Smooth muscle cell (in vitro differentiated cells): ENCODE results near the gene EPHB2. TPM values are rescaled to one million over a fixed set of nuclear protein-coding genes. Genes with fewer than 3 reads are reported as not detected.

Experiments used
- DNase-seq: peaks from one replicate; lab custom pipeline; 2025; ENCODE audit not compliant: unreplicated experiment; lab: John Stamatoyannopoulos, UW
- H2AFZ ChIP-seq: fragments of 200-600 bp; sonication (generic); 2 replicates; pipeline ENCODE4 v1.6.0; 2016; ENCODE audit warnings: antibody characterized with exemption, low read depth, mild to moderate bottlenecking
- H3F3A ChIP-seq: fragments of 200-600 bp; sonication (generic); 2 replicates; pipeline ENCODE4 v1.6.0; 2017; ENCODE audit warnings: antibody characterized with exemption, low read depth
- H3K27ac ChIP-seq: fragments of 200-600 bp; sonication (generic); 2 replicates; pipeline ENCODE4 v1.5.1; 2016; ENCODE audit warnings: low read depth, mild to moderate bottlenecking
- H3K27me3 ChIP-seq: fragments of 200-600 bp; sonication (generic); 2 replicates; pipeline ENCODE4 v1.6.1; 2016; ENCODE audit warnings: low read depth, mild to moderate bottlenecking
- H3K36me3 ChIP-seq: fragments of 200-600 bp; sonication (generic); 2 replicates; pipeline ENCODE4 v1.5.1; 2016; ENCODE audit warnings: low read depth
- H3K4me1 ChIP-seq: fragments of 200-600 bp; sonication (generic); 2 replicates; pipeline ENCODE4 v1.5.1; 2016; ENCODE audit warnings: low read depth
- H3K4me2 ChIP-seq: fragments of 200-600 bp; sonication (generic); 2 replicates; pipeline ENCODE4 v1.6.0; 2016; ENCODE audit warnings: mild to moderate bottlenecking
- H3K4me3 ChIP-seq: fragments of 200-600 bp; sonication (generic); 2 replicates; pipeline ENCODE4 v1.5.1; 2016; ENCODE audit warnings: mild to moderate bottlenecking
- H3K79me2 ChIP-seq: fragments of 200-600 bp; sonication (generic); 2 replicates; pipeline ENCODE4 v1.6.0; 2016; ENCODE audit warnings: low read depth, mild to moderate bottlenecking
- H3K9ac ChIP-seq: fragments of 200-600 bp; sonication (generic); 2 replicates; pipeline ENCODE4 v1.6.0; 2016; ENCODE audit warnings: low read depth
- H3K9me3 ChIP-seq: fragments of 200-600 bp; sonication (generic); replicated peaks from 2 replicates; pipeline ENCODE4 v1.5.1; 2016; ENCODE audit warnings: low read depth
- H4K20me1 ChIP-seq: fragments of 200-600 bp; sonication (generic); 2 replicates; pipeline ENCODE4 v1.6.0; 2016; ENCODE audit warnings: low read depth
- CTCF ChIP-seq: fragments of 200-600 bp; sonication (generic); IDR thresholded peaks from 2 replicates; pipeline ENCODE4 v1.5.1; 2017; ENCODE audit warnings: borderline replicate concordance, mild to moderate bottlenecking, antibody characterized with exemption; ENCODE audit not compliant: insufficient read depth, poor library complexity, severe bottlenecking
- WGBS: methylation state at CpG from one replicate; pipeline ENCODE4 v1.1.7; 2016; ENCODE audit warnings: low lambda C conversion rate; 5-methylcytosine and 5-hydroxymethylcytosine counted together
- polyA plus RNA-seq: library from polyadenylated mRNA; unstranded; fragments of >200 nt; fragmentation: Nextera tagmentation; extraction: Ambion mirVana; gene quantifications from 2 replicates; pipeline ENCODE4 v1.2.1, GENCODE V29; 2016
- total RNA-seq: library from RNA; depleted of rRNA; stranded (reverse); fragments of >200 nt; gene quantifications from 2 replicates; pipeline ENCODE4 v1.2.3, GENCODE V29; 2014

EPHB2 gene
- total RNA-seq: 1.8 and 6.7 TPM in 2 replicates
- polyA plus RNA-seq: 1.1 and 2.7 TPM in 2 replicates

GRCh38 chr1:22710701-22711049 is at the start of gene EPHB2:
TSS of gene EPHB2 (plus strand) at chr1:22710839. CDS start at chr1:22710983, 144 bp downstream.
- H3K27ac ChIP-seq: no peak within 1 kb of the TSS
- DNase-seq: peak; percentile 44

GRCh38 chr1:22661880-22662279 is 48.8 kb upstream of the EPHB2 start:
- H4K20me1 ChIP-seq: no peaks in the 10 kb centered on the region
- H3K36me3 ChIP-seq: no peaks in the 10 kb centered on the region
- no peaks in the 10 kb centered on the region for H3K4me1 ChIP-seq
- no peak overlapping the region for H3K9ac ChIP-seq
- no peak overlapping the region for H3K4me3 ChIP-seq
- H3K4me2 ChIP-seq: no peak overlapping the region
- DNase-seq: no peak
- no peak overlapping the region for H3K27ac ChIP-seq
- H3K27me3 ChIP-seq: peaks cover 40% of the 10 kb centered on the region
- no peaks in the 10 kb centered on the region for H3K79me2 ChIP-seq
- H2AFZ ChIP-seq: no peak overlapping the region
- TF ChIP-seq CTCF: no peak
- H3K9me3 ChIP-seq: no peaks in the 10 kb centered on the region
- 100% methylated on average over 2 of the region's 2 CpGs for WGBS
- no peaks in the 10 kb centered on the region for H3F3A ChIP-seq

More at GRCh38 chr1:22710701-22711049, at the start of gene EPHB2:
- TF ChIP-seq CTCF: no peak
- Histone ChIP-seq H3K79me2 (no peaks in the 10 kb centered on the region), H3F3A (no peaks in the 10 kb centered on the region), H3K27me3 (peaks cover 55% of the 10 kb centered on the region), H3K9ac (no peak within 1 kb of the TSS), H3K4me3 (peak within 1 kb of the TSS; percentile 50), H3K36me3 (no peaks in the 10 kb centered on the region), H3K4me1 (peaks cover 8% of the 10 kb centered on the region), H3K4me2 (peak within 1 kb of the TSS; percentile 90), H3K9me3 (no peaks in the 10 kb centered on the region), H4K20me1 (no peaks in the 10 kb centered on the region), H2AFZ (no peak within 1 kb of the TSS)
- WGBS: 2% methylated on average over 17 of the region's 55 CpGs

GRCh38 chr1:22662318-22662717 is 48.3 kb upstream of the EPHB2 start:
- Histone ChIP-seq H3K79me2 (no peaks in the 10 kb centered on the region), H3K27ac (no peak overlapping the region), H3K4me2 (no peak overlapping the region), H2AFZ (no peak overlapping the region), H3F3A (no peaks in the 10 kb centered on the region), H3K27me3 (peaks cover 40% of the 10 kb centered on the region), H3K4me3 (no peak overlapping the region), H3K36me3 (no peaks in the 10 kb centered on the region), H3K9ac (no peak overlapping the region), H4K20me1 (no peaks in the 10 kb centered on the region), H3K9me3 (no peaks in the 10 kb centered on the region), H3K4me1 (no peaks in the 10 kb centered on the region)
- 83% methylated on average over 5 of the region's 5 CpGs for WGBS
- TF ChIP-seq CTCF: no peak
- DNase-seq: no peak

- Histone ChIP-seq H3K27ac (no peak overlapping the region), H3K27me3 (peaks cover 40% of the 10 kb centered on the region), H3K79me2 (no peaks in the 10 kb centered on the region), H3K4me2 (no peak overlapping the region), H2AFZ (no peak overlapping the region), H3K36me3 (no peaks in the 10 kb centered on the region), H3K9me3 (no peaks in the 10 kb centered on the region), H3K4me1 (no peaks in the 10 kb centered on the region), H3K4me3 (no peak overlapping the region), H4K20me1 (no peaks in the 10 kb centered on the region), H3F3A (no peaks in the 10 kb centered on the region), H3K9ac (no peak overlapping the region)
- 87% methylated on average over 8 of the region's 8 CpGs for WGBS
- no peak for TF ChIP-seq CTCF
- no peak for DNase-seq
Observed at GRCh38 chr1:22662986-22663408, 47.6 kb upstream of the EPHB2 start.
